Measurements from ENCODE around the gene SPECC1. TPM values are rescaled to one million over a fixed set of nuclear protein-coding genes. Genes with fewer than 3 reads are reported as not detected.

The SPECC1 gene
- polyA plus RNA-seq, 1 of the 3 experiments (the other 2 are of a cell fraction), result 11.2 TPM

DNA sequence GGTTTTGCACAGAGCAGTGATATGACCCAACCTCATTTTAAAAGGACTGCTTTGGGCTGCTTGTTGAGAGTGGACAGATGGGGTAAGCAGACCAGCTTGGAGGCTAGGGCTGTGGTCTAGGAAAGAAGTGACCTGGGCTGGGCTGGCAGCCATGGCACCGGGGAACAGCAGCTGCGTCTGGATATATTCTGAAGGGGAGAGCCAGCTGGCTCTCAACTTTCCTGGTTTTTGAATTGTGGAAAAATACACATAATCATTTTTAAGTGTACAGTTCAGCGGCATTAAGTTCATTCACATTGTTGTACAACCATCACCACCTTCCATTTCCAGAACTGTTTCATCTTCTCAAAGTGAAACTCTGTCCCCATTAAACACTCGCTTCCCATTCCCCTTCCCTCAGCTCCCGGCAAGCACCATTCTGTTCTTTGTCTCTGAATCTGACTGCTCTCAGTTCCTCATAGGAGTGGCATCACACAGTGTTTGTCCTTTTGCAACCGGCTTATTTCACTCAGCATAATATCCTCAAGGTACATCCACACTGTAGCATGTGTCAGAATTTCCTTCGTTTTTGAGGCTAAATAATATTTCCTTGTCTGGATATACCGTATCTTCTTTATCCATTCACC is 113.2 kb downstream of the SPECC1 start:
- no peaks in the 10 kb centered on the region for H3K9me2 ChIP-seq
- 69% methylated on average over 8 of the region's 8 CpGs for WGBS (ENCODE audit: low lambda C conversion rate)
- no peaks in the 10 kb centered on the region for H3K36me3 ChIP-seq (replicated peaks in 1 of 2; ENCODE audit: control insufficient read depth in 1 of 2, insufficient read depth in 2 of 2, low read length in 1 of 2)
- no peaks in the 10 kb centered on the region for H3F3A ChIP-seq (replicated peaks; ENCODE audit: insufficient read depth)
- H2AFZ ChIP-seq (ENCODE audit: low read depth), result no peak overlapping the region
- DNase-seq, result no peak
- no peaks in the 10 kb centered on the region for H4K20me1 ChIP-seq (ENCODE audit: insufficient read depth)
- H3K79me2 ChIP-seq (ENCODE audit: insufficient read depth), result no peaks in the 10 kb centered on the region
- TF ChIP-seq, protein P1, sequence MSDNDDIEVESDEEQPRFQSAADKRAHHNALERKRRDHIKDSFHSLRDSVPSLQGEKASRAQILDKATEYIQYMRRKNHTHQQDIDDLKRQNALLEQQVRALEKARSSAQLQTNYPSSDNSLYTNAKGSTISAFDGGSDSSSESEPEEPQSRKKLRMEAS (IDR thresholded peaks at IDR 0.05; ENCODE audit: low read depth), result no peak
- no peak for TF ChIP-seq FOXJ3 (CRISPR knock-in tag; IDR thresholded peaks at IDR 0.05)
- no peak for TF ChIP-seq MEF2A (IDR thresholded peaks at IDR 0.05; ENCODE audit: borderline replicate concordance, low read depth)
- no peak for TF ChIP-seq NRF1 (IDR thresholded peaks at IDR 0.05; ENCODE audit: low read depth, low read length)
- TF ChIP-seq TEAD4 (IDR thresholded peaks at IDR 0.05; ENCODE audit: borderline replicate concordance, insufficient read depth), result no peak
- TF ChIP-seq, protein P2, sequence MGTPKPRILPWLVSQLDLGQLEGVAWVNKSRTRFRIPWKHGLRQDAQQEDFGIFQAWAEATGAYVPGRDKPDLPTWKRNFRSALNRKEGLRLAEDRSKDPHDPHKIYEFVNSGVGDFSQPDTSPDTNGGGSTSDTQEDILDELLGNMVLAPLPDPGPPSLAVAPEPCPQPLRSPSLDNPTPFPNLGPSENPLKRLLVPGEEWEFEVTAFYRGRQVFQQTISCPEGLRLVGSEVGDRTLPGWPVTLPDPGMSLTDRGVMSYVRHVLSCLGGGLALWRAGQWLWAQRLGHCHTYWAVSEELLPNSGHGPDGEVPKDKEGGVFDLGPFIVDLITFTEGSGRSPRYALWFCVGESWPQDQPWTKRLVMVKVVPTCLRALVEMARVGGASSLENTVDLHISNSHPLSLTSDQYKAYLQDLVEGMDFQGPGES (IDR thresholded peaks at IDR 0.05; ENCODE audit: low read depth, low read length), result no peak
- TF ChIP-seq, protein P3, sequence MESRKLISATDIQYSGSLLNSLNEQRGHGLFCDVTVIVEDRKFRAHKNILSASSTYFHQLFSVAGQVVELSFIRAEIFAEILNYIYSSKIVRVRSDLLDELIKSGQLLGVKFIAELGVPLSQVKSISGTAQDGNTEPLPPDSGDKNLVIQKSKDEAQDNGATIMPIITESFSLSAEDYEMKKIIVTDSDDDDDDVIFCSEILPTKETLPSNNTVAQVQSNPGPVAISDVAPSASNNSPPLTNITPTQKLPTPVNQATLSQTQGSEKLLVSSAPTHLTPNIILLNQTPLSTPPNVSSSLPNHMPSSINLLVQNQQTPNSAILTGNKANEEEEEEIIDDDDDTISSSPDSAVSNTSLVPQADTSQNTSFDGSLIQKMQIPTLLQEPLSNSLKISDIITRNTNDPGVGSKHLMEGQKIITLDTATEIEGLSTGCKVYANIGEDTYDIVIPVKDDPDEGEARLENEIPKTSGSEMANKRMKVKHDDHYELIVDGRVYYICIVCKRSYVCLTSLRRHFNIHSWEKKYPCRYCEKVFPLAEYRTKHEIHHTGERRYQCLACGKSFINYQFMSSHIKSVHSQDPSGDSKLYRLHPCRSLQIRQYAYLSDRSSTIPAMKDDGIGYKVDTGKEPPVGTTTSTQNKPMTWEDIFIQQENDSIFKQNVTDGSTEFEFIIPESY (IDR thresholded peaks at IDR 0.05; ENCODE audit: borderline replicate concordance, low read depth), result no peak
- no peak for TF ChIP-seq TAF1 (IDR thresholded peaks at IDR 0.05; ENCODE audit: borderline replicate concordance, low read depth, low read length)
- TF ChIP-seq, protein P4, sequence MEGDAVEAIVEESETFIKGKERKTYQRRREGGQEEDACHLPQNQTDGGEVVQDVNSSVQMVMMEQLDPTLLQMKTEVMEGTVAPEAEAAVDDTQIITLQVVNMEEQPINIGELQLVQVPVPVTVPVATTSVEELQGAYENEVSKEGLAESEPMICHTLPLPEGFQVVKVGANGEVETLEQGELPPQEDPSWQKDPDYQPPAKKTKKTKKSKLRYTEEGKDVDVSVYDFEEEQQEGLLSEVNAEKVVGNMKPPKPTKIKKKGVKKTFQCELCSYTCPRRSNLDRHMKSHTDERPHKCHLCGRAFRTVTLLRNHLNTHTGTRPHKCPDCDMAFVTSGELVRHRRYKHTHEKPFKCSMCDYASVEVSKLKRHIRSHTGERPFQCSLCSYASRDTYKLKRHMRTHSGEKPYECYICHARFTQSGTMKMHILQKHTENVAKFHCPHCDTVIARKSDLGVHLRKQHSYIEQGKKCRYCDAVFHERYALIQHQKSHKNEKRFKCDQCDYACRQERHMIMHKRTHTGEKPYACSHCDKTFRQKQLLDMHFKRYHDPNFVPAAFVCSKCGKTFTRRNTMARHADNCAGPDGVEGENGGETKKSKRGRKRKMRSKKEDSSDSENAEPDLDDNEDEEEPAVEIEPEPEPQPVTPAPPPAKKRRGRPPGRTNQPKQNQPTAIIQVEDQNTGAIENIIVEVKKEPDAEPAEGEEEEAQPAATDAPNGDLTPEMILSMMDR (IDR thresholded peaks at IDR 0.05), result no peak
- no peak for TF ChIP-seq ELF1 (IDR thresholded peaks at IDR 0.05)
- TF ChIP-seq, protein P5, sequence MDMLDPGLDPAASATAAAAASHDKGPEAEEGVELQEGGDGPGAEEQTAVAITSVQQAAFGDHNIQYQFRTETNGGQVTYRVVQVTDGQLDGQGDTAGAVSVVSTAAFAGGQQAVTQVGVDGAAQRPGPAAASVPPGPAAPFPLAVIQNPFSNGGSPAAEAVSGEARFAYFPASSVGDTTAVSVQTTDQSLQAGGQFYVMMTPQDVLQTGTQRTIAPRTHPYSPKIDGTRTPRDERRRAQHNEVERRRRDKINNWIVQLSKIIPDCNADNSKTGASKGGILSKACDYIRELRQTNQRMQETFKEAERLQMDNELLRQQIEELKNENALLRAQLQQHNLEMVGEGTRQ (IDR thresholded peaks at IDR 0.05; ENCODE audit: borderline replicate concordance, low read depth, low read length), result no peak
- TF ChIP-seq RFX5 (IDR thresholded peaks at IDR 0.05; ENCODE audit: low read length), result no peak
- no peak for TF ChIP-seq FOXM1 (IDR thresholded peaks at IDR 0.05; ENCODE audit: low read depth)
- H3K4me2 ChIP-seq, result no peak overlapping the region
- H3K27me3 ChIP-seq (ENCODE audit: insufficient read depth), result no peaks in the 10 kb centered on the region
- no peaks in the 10 kb centered on the region for H3K9me3 ChIP-seq
- ChIA-PET CTCF (interaction anchor here (0.6 to 4.4 kb wide), 36 partner anchors 12 to 729 kb away, joined by 3 to 67 read pairs (median 4); partner anchors contain the start of gene SPECC1), POLR2A (no interaction called here)
- H3K9ac ChIP-seq, result no peak overlapping the region
- no peak overlapping the region; a peak in 1 of 4 replicates for H3K27ac ChIP-seq (ENCODE audit: low read depth in 2 of 2, low read length in 1 of 2)
- H3K4me1 ChIP-seq (ENCODE audit: control insufficient read depth in 1 of 2, insufficient read depth in 2 of 2, low read depth in 1 of 2, low read length in 1 of 2), result peaks cover 0 to 5% of the 10 kb centered on the region in 2 experiments; a peak in 1 of 4 replicates
- no peak overlapping the region for H3K4me3 ChIP-seq (ENCODE audit: low read depth in 2 of 2, low read length in 1 of 2)
